SK-N-SH treated with all-trans-retinoic acid at 6 μM for 48 hours (cell line): ENCODE results near the gene IL24.

Experiments
- BACH2 ChIP-seq: fragments of 250-450 bp; sonication (Bioruptor Pico); IDR thresholded peaks from 2 replicates; pipeline ENCODE4 v1.9.0; 2021; ENCODE audit warnings: mild to moderate bottlenecking, borderline replicate concordance
- CSDC2 ChIP-seq: fragments of 250-450 bp; sonication (Bioruptor Pico); IDR thresholded peaks from 2 replicates; pipeline ENCODE4 v1.5.0; 2020; ENCODE audit warnings: mild to moderate bottlenecking, moderate library complexity
- ESRRG ChIP-seq: fragments of 250-450 bp; sonication (Bioruptor Pico); IDR thresholded peaks from 2 replicates; pipeline ENCODE4 v1.6.1; 2021; ENCODE audit warnings: mild to moderate bottlenecking
- OSR1 ChIP-seq: fragments of 250-450 bp; sonication (Bioruptor Pico); IDR thresholded peaks from 2 replicates; pipeline ENCODE4 v1.8.0; 2022; ENCODE audit warnings: moderate library complexity, mild to moderate bottlenecking, inconsistent platforms
- PATZ1 ChIP-seq: fragments of 250-450 bp; sonication (Bioruptor Pico); IDR thresholded peaks from 2 replicates; pipeline ENCODE4 v1.8.0; 2020; ENCODE audit warnings: mild to moderate bottlenecking, moderate library complexity, borderline replicate concordance
- SNAI2 ChIP-seq: fragments of 250-450 bp; sonication (Bioruptor Pico); IDR thresholded peaks from 2 replicates; pipeline ENCODE4 v1.5.0; 2020; ENCODE audit warnings: mild to moderate bottlenecking, moderate library complexity
- ZFP3 ChIP-seq: fragments of 250-450 bp; sonication (Bioruptor Pico); IDR thresholded peaks from 2 replicates; pipeline ENCODE4 v1.5.0; 2020; ENCODE audit warnings: mild to moderate bottlenecking, moderate library complexity
- ZNF70 ChIP-seq: fragments of 450-650 bp; formaldehyde crosslinking; IDR thresholded peaks from 2 replicates; pipeline ENCODE4 v1.5.0; 2020; ENCODE audit warnings: mild to moderate bottlenecking, moderate library complexity
- TF ChIP-seq, protein P1 (sequence below): fragments of 250-450 bp; sonication (Bioruptor Pico); IDR thresholded peaks from 2 replicates; pipeline ENCODE4 v1.8.0; 2021; ENCODE audit warnings: low read depth, mild to moderate bottlenecking, moderate library complexity, borderline replicate concordance
- TF ChIP-seq, protein P2 (sequence below): fragments of 250-450 bp; sonication (Bioruptor Pico); IDR thresholded peaks from 2 replicates; pipeline ENCODE4 v1.5.0; 2020; ENCODE audit warnings: mild to moderate bottlenecking, moderate library complexity

- no peak for TF ChIP-seq ZNF70 (CRISPR knock-in tag)
- TF ChIP-seq ESRRG: no peak
- no peak for TF ChIP-seq CSDC2 (CRISPR knock-in tag)
- TF ChIP-seq, protein P1, sequence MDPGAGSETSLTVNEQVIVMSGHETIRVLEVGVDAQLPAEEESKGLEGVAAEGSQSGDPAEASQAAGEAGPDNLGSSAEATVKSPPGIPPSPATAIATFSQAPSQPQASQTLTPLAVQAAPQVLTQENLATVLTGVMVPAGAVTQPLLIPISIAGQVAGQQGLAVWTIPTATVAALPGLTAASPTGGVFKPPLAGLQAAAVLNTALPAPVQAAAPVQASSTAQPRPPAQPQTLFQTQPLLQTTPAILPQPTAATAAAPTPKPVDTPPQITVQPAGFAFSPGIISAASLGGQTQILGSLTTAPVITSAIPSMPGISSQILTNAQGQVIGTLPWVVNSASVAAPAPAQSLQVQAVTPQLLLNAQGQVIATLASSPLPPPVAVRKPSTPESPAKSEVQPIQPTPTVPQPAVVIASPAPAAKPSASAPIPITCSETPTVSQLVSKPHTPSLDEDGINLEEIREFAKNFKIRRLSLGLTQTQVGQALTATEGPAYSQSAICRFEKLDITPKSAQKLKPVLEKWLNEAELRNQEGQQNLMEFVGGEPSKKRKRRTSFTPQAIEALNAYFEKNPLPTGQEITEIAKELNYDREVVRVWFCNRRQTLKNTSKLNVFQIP (CRISPR knock-in tag): no peak
- TF ChIP-seq ZFP3 (CRISPR knock-in tag): no peak
- TF ChIP-seq, protein P2, sequence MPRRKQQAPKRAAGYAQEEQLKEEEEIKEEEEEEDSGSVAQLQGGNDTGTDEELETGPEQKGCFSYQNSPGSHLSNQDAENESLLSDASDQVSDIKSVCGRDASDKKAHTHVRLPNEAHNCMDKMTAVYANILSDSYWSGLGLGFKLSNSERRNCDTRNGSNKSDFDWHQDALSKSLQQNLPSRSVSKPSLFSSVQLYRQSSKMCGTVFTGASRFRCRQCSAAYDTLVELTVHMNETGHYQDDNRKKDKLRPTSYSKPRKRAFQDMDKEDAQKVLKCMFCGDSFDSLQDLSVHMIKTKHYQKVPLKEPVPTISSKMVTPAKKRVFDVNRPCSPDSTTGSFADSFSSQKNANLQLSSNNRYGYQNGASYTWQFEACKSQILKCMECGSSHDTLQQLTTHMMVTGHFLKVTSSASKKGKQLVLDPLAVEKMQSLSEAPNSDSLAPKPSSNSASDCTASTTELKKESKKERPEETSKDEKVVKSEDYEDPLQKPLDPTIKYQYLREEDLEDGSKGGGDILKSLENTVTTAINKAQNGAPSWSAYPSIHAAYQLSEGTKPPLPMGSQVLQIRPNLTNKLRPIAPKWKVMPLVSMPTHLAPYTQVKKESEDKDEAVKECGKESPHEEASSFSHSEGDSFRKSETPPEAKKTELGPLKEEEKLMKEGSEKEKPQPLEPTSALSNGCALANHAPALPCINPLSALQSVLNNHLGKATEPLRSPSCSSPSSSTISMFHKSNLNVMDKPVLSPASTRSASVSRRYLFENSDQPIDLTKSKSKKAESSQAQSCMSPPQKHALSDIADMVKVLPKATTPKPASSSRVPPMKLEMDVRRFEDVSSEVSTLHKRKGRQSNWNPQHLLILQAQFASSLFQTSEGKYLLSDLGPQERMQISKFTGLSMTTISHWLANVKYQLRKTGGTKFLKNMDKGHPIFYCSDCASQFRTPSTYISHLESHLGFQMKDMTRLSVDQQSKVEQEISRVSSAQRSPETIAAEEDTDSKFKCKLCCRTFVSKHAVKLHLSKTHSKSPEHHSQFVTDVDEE (CRISPR knock-in tag): no peak
- no peak for TF ChIP-seq SNAI2 (CRISPR knock-in tag)
- no peak for TF ChIP-seq OSR1
- no peak for TF ChIP-seq BACH2 (CRISPR knock-in tag)
- TF ChIP-seq PATZ1 (CRISPR knock-in tag): no peak
Measured at GRCh38 chr1:206952171-206952570, 54.9 kb downstream of the IL24 start.
